HFF-Myc (cell line): ENCODE measurements around the gene PDE4A.

Experiments used
- DNase-seq: peaks from one replicate; pipeline ENCODE4 v3.0.0-alpha.2; 2011; ENCODE audit warnings: low read depth; ENCODE audit errors: extremely low read depth
- H3K4me3 ChIP-seq: replicated peaks from 2 replicates; pipeline ENCODE4 v1.5.1; 2011; ENCODE audit warnings: low read depth, mild to moderate bottlenecking, control low read depth, low read length
- TF ChIP-seq, protein P1 (sequence below): IDR thresholded peaks from 2 replicates; pipeline ENCODE4 v1.5.1; 2012; ENCODE audit warnings: mild to moderate bottlenecking, low read depth, low read length, control low read depth; ENCODE audit errors: missing control alignments

Gene PDE4A

DNA sequence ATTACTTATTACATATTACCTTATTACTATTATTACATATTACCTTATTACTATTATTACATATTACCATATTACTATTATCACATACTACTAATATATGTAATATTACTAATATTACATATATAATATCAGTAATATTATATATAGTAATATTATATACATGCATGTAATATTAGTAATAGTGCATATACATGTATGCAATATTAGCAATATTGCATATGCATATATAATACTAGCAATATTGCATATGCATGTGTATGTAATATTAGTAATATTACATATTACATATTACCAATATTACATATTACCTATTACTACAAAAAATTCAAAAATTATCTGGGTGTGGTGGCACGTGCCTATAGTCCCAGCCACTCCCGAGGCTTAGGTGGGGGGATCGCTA lies 22.4 kb downstream of the PDE4A start:
- no peak overlapping the region for H3K4me3 ChIP-seq
- no peak for DNase-seq
- TF ChIP-seq, protein P1, sequence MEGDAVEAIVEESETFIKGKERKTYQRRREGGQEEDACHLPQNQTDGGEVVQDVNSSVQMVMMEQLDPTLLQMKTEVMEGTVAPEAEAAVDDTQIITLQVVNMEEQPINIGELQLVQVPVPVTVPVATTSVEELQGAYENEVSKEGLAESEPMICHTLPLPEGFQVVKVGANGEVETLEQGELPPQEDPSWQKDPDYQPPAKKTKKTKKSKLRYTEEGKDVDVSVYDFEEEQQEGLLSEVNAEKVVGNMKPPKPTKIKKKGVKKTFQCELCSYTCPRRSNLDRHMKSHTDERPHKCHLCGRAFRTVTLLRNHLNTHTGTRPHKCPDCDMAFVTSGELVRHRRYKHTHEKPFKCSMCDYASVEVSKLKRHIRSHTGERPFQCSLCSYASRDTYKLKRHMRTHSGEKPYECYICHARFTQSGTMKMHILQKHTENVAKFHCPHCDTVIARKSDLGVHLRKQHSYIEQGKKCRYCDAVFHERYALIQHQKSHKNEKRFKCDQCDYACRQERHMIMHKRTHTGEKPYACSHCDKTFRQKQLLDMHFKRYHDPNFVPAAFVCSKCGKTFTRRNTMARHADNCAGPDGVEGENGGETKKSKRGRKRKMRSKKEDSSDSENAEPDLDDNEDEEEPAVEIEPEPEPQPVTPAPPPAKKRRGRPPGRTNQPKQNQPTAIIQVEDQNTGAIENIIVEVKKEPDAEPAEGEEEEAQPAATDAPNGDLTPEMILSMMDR = no peak

DNA sequence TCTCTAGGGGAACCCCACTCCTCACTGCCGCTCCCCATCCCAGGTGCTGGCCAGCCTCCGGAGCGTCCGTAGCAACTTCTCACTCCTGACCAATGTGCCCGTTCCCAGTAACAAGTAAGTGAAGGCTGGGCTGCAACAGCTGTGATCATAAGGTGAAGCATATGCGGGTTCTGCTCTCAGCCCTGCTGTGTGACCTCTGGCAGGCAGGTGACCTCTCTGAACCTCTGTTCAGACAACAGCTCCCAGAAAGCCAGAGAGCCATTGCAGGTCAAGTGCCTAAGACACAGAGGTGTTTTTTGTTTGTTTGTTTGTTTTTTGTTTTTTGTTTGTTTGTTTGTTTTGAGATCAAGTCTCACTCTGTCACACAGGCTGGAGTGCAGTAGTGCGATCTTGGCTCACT lies 28.7 kb downstream of the PDE4A start:
- DNase-seq = no peak
- H3K4me3 ChIP-seq = no peak overlapping the region
- TF ChIP-seq, protein P1 = no peak

DNA sequence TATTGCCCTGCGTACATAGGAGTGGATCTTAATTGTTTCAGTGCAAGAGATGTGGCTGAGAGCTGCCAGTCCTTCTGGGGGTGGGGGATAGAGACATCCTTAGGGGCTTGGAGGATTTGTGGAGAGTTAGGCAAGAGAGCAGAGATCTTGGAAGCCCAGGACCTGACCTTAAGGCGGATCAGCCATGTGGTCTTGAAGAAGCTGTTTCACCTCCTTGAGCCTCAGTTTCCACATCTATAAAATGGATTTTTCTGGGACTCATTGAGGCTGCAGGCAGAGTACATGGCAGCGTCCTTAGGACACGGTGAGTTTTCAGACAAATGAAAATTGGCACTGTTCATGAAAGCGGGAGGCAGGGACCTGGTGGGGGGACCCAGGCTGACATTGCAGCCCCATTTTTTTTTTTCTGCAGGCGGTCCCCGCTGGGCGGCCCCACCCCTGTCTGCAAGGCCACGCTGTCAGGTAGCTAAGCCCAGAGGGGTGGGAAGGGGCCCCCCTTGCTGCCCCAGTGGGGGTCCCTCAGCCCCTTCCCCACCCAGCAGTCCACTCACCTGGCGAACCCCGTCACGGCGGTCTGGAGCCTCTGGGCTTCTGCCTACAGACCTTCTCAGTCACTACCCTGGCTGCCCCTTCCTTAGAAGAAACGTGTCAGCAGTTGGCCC lies 30.0 kb downstream of the PDE4A start:
- no peak overlapping the region for H3K4me3 ChIP-seq
- TF ChIP-seq, protein P1 = no peak
- DNase-seq = no peak

DNA sequence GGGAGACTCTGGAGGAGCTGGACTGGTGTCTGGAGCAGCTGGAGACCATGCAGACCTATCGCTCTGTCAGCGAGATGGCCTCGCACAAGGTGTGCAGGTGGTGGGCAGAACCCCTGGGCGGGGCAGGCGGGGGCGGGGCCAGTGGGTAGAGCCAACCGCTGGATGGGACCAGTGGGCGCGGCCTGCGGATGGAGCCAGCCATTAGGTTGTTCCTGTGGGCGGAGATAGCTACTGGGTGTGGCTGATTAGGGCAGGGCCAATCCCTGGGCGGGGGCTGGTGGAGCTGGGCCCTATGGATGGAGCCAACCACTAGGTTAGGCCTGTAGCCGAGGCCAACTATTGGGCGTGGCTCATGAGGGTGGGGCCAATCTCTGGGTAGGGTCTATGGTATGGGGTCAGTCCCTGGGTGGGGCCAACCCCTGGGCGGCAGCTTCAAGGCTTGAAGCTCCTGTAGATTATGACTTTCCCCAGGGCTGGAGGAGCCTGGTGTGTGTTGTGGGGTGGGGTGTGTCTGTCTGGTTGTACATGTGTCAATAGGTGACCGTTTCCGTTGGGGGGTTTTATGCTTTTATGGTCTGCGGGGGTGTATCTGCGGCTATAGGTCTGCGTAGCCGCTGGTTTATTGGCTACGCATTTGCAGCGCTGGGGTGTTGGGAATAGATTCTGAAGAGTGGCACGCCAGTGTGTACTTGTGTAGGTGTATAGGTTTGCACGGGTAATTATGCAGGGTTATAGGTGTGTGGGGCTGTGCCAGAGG lies 30.7 kb downstream of the PDE4A start:
- TF ChIP-seq, protein P1 = no peak
- H3K4me3 ChIP-seq = no peak overlapping the region
- no peak for DNase-seq

DNA sequence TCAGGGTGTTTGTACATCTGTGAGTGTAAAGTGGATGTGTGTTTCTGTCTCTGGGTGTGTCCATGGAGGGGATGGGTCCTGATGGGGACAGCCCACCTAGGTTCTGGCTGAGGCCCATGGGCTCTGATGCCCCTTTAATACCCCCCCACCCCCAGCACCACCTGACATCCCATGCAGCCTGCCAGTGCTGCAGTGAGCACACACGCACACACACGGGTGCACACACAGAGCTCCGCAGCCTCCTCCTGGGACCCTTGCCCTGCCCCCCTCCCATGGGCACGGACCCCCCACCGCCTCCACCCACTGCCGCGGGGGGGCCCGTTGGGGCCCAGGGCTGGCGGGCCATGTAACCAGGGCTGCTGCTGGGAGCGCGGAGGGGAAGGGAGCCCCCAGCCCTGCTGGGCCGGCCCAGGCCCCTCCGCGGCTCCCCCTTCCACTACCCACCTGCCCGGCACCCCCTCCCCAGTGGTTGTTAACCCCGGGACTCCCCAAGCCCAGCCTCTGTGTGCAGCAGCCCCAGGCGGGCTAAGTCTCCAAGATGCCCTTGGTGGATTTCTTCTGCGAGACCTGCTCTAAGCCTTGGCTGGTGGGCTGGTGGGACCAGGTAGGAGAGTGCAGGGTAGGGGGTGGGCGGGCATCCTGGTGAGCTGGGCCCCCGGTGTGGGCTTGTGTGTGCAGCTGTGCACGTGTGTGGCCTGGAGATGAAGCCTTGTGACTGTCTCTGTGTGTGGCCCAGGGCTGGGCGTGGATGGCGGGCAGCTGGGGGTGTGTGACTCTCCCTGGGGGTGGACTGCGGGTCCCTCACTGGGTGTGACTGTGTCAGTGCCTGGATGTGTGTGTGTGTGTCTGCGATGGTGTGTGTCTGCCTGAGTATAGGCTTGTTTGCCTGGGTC lies 32.6 kb downstream of the PDE4A start:
- H3K4me3 ChIP-seq = no peak overlapping the region
- DNase-seq = no peak
- TF ChIP-seq, protein P1 = no peak

DNA sequence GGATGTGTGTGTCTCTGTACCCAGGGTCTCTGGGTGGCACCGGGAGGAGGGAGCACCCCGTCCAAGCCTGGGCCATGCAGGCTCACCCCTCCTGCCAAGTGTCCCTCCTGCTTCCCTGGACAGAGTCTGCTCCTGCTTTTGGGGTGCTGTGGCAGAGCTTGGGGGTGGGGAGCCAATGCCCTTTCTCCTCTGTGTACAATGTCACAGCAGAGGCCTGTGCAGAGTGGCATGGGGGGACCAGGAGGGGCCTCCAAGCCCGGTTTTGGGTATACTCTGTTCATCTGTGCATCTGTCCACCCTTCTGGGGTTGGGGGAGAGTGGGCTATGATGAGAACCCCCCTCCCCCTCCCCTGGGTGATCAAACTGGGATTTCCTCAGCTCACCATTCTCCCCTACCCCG lies 33.5 kb downstream of the PDE4A start:
- no peak for DNase-seq
- TF ChIP-seq, protein P1 = no peak

More for the DNA sequence above, 33.5 kb downstream of the PDE4A start:
- no peak overlapping the region for H3K4me3 ChIP-seq
